Spinal cord (tissue), 10 donors: Measurements from ENCODE around the gene TEAD1. TPM values are rescaled to one million over a fixed set of nuclear protein-coding genes. Genes with fewer than 3 reads are reported as not detected.

Experiments used
- DNase-seq, 6 donors: peaks; one replicate each; pipeline versions ENCODE4 v3.0.0 to v3.0.0-alpha.2; 2013 to 2015; ENCODE audit warnings: low spot score in 6 of 6, low read depth in 4 of 6
- H3K27ac ChIP-seq: one replicate; pipeline ENCODE4 v1.5.1; 2013; ENCODE audit warnings: low read depth, low read length, control low read depth
- H3K27me3 ChIP-seq: one replicate; pipeline ENCODE4 v1.6.1; 2013; ENCODE audit warnings: low read length; ENCODE audit not compliant: control insufficient read depth, insufficient read depth
- H3K36me3 ChIP-seq: one replicate; pipeline ENCODE4 v1.6.1; 2013; ENCODE audit warnings: low read length; ENCODE audit not compliant: control insufficient read depth, insufficient read depth
- H3K4me1 ChIP-seq: one replicate; pipeline ENCODE4 v1.6.1; 2013; ENCODE audit warnings: low read length; ENCODE audit not compliant: control insufficient read depth, insufficient read depth
- H3K4me3 ChIP-seq: one replicate; pipeline ENCODE4 v1.5.1; 2013; ENCODE audit warnings: low read depth, low read length, control low read depth
- H3K9me3 ChIP-seq: one replicate; pipeline ENCODE4 v1.6.1; 2013; ENCODE audit warnings: low read length; ENCODE audit not compliant: control insufficient read depth, insufficient read depth
- WGBS: methylation state at CpG from one replicate; pipeline ENCODE4 v1.1.5; 2013; ENCODE audit warnings: missing lambda C conversion rate; ENCODE audit not compliant: insufficient coverage; 5-methylcytosine and 5-hydroxymethylcytosine counted together
- polyA plus RNA-seq, 2 donors: library from polyadenylated mRNA; unstranded; fragments of 120-200 nt; gene quantifications; one replicate each; pipeline ENCODE4 v1.2.1, GENCODE V29; 2013; ENCODE audit not compliant: insufficient read length in 2 of 2
- total RNA-seq, 2 donors: library from RNA; depleted of rRNA in 1 of 2; stranded (reverse); fragments of 120-200 nt in 1 of 2; fragments of >200 nt in 1 of 2; gene quantifications; one replicate each; pipeline versions ENCODE4 v1.2.3 to v1.2.4, GENCODE V29; 2013 to 2014
- donor health status: healthy.

Gene TEAD1
- total and polyA plus RNA-seq, 4 donors = 39.2 to 70.9 (median 58.7) TPM

DNA sequence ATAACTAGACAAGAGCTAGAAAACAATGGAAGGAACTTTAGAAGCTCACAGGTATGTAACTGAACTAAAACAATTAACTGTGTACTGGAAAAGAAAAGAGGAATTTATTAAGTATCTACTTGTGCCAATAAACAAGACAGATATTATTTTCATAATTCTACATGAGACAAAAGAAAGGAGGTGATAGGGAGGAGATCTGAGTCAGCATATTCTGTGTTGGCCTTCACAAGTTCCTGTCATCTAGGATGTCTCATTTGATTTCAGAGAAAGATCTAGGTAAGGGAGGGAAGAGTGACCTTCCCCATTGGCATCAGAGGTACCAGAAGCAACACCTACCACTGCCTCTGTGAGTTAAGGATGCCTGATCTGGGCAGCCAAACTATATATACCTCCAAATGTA lies 34.8 kb upstream of the TEAD1 start:
- Histone ChIP-seq H3K4me1 (no peaks in the 10 kb centered on the region), H3K4me3 (no peak overlapping the region), H3K36me3 (no peaks in the 10 kb centered on the region), H3K27me3 (no peaks in the 10 kb centered on the region), H3K9me3 (no peaks in the 10 kb centered on the region), H3K27ac (no peak overlapping the region)
- no peak for DNase-seq

DNA sequence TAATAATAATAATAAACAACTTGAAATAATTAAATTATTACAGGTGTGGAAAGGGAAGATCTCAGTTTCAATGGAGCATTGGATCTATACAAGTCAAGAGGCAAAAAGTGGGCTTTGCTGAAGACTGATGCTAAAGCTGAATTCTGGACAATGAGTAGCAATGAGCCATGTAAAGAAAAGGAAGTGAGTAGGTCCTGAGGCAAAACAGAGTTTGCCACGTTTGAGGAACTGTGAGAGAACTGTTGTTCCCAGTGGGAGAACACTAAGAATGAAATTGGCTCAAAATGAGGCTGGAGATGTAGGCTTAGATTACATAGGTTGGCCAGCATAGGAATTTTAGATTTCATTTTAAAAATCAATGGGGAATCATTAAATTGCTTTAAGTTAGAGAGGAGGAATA lies 33.9 kb upstream of the TEAD1 start:
- 43% methylated on average over 1 of the region's 1 CpG for WGBS
- DNase-seq = no peak

DNA sequence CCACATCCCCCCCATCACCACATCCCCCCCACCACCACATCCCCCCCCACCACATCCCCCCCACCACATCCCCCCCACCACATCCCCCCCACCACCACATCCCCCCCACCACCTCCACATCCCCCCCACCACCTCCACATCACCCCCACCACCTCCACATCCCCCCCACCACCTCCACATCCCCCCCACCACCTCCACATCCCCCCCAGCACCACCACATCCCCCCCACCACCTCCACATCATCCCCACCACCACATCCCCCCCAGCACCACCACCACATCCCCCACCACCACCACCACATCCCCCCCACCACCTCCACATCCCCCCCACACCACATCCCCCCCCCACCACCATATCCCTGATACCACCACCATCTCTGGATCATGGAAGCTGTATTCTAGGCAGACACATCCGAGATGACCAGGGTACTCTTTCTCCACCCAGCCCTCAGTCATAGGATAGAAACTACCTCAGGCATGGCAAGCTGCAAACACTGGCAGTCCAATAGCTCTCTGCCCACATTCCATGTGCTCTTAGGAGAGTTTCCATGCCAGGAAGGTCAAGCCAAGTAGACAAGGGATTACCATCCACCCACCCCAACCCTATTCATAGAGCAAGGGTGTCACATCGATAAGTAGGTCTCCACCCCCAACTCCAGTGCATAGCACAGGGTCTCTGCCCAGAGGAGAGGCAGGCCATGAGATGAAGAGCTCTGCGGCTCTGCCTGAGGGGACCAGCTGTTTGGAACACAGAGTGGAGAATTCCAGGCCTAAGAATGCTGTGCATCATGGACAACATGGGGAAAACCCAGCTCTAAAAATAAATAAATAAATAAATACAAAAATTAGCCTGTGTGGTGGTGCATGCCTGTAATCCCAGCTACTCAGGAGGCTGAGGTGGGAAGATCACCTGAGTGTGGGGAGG lies 33.0 kb upstream of the TEAD1 start:
- no peak for DNase-seq
- Histone ChIP-seq H3K4me3 (no peak overlapping the region), H3K27me3 (no peaks in the 10 kb centered on the region), H3K4me1 (no peaks in the 10 kb centered on the region), H3K27ac (no peak overlapping the region), H3K9me3 (no peaks in the 10 kb centered on the region), H3K36me3 (no peaks in the 10 kb centered on the region)
- WGBS = 86% methylated on average over 1 of the region's 3 CpGs

More for the DNA sequence above, 33.9 kb upstream of the TEAD1 start:
- Histone ChIP-seq H3K9me3 (no peaks in the 10 kb centered on the region), H3K4me1 (no peaks in the 10 kb centered on the region), H3K27me3 (no peaks in the 10 kb centered on the region), H3K36me3 (no peaks in the 10 kb centered on the region), H3K27ac (no peak overlapping the region), H3K4me3 (no peak overlapping the region)

DNA sequence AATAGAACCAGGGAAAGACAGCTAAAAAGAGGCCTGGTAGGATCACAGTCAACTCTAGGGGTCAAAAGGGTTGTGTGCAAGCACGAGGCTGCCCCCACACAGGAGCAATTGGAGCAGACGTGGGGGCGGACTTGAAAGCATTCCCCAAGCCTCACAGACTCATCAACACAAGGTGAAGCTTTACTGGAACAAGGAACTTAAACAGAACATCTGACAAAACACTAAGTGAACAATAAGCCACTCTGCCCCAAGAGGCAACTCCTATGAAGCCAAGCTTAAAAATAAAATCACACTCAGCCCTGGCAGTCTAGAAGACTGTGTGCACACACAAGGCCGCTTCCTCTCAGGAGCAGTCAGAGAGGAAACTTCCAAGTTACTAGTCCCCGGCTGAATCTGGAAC lies 32.2 kb upstream of the TEAD1 start:
- no peak overlapping the region for H3K27ac ChIP-seq

GRCh38 chr11:12642806-12643428 lies 31.3 kb upstream of the TEAD1 start:
- 100% methylated on average over 1 of the region's 6 CpGs for WGBS
- H3K9me3 ChIP-seq = no peaks in the 10 kb centered on the region
- no peak overlapping the region for H3K4me3 ChIP-seq
- no peaks in the 10 kb centered on the region for H3K4me1 ChIP-seq
- H3K27me3 ChIP-seq = no peaks in the 10 kb centered on the region
- no peak overlapping the region for H3K27ac ChIP-seq
- DNase-seq = no peak
- no peaks in the 10 kb centered on the region for H3K36me3 ChIP-seq

More for the DNA sequence above, 32.2 kb upstream of the TEAD1 start:
- no peak for DNase-seq
- H3K27me3 ChIP-seq = no peaks in the 10 kb centered on the region
- H3K4me3 ChIP-seq = no peak overlapping the region
- no peaks in the 10 kb centered on the region for H3K4me1 ChIP-seq
- no peaks in the 10 kb centered on the region for H3K36me3 ChIP-seq
- 61% methylated on average over 4 of the region's 5 CpGs for WGBS
- H3K9me3 ChIP-seq = no peaks in the 10 kb centered on the region

GRCh38 chr11:12646478-12646877 lies 27.7 kb upstream of the TEAD1 start:
- Histone ChIP-seq H3K36me3 (no peaks in the 10 kb centered on the region), H3K27ac (no peak overlapping the region), H3K9me3 (no peaks in the 10 kb centered on the region), H3K4me1 (no peaks in the 10 kb centered on the region), H3K27me3 (no peaks in the 10 kb centered on the region), H3K4me3 (no peak overlapping the region)
- no CpG with 5 or more reads among the region's 2 CpGs for WGBS
- no peak for DNase-seq

GRCh38 chr11:12653729-12654128 lies 20.5 kb upstream of the TEAD1 start:
- H3K27me3 ChIP-seq = no peaks in the 10 kb centered on the region
- H3K36me3 ChIP-seq = no peaks in the 10 kb centered on the region
- H3K9me3 ChIP-seq = peaks cover 4% of the 10 kb centered on the region
- H3K4me1 ChIP-seq = no peaks in the 10 kb centered on the region
- H3K4me3 ChIP-seq = no peak overlapping the region
- H3K27ac ChIP-seq = no peak overlapping the region
- WGBS = 83% methylated on average over 4 of the region's 7 CpGs
- no peak for DNase-seq

- no peaks in the 10 kb centered on the region for H3K4me1 ChIP-seq
- DNase-seq = no peak
- no peaks in the 10 kb centered on the region for H3K27me3 ChIP-seq
- no peak overlapping the region for H3K27ac ChIP-seq
- H3K9me3 ChIP-seq = peaks cover 4% of the 10 kb centered on the region
- H3K36me3 ChIP-seq = no peaks in the 10 kb centered on the region
- no peak overlapping the region for H3K4me3 ChIP-seq
Measured at GRCh38 chr11:12655842-12656241, 18.4 kb upstream of the TEAD1 start.

GRCh38 chr11:12657336-12657735 lies 16.9 kb upstream of the TEAD1 start:
- H3K27me3 ChIP-seq = no peaks in the 10 kb centered on the region
- no peak overlapping the region for H3K27ac ChIP-seq
- H3K9me3 ChIP-seq = peaks cover 4% of the 10 kb centered on the region
- no peak overlapping the region for H3K4me3 ChIP-seq
- no peaks in the 10 kb centered on the region for H3K36me3 ChIP-seq
- no peak for DNase-seq
- H3K4me1 ChIP-seq = no peaks in the 10 kb centered on the region
- WGBS = 90% methylated on average over 2 of the region's 3 CpGs

DNA sequence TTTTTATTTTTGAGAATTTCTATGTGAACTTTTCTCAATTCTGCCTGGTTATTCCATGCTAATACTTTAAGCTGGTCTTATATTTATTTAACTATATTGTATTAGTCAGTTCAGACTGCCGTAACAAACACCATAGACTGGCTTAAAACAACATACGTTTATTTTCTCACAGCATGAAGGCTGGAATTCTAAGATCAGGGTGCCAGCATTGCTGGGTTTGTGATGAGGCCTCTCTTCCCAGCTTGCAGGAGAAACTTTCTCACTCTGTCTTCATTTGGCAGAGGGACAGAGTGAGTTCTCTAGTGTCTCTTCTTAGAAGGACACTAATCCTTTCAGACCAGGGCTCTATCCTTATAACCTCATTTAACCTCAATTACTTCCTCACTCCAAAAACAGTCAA lies 16.2 kb upstream of the TEAD1 start:
- 80% methylated on average over 1 of the region's 2 CpGs for WGBS

More for the DNA sequence above, 16.2 kb upstream of the TEAD1 start:
- Histone ChIP-seq H3K9me3 (peaks cover 4% of the 10 kb centered on the region), H3K4me3 (no peak overlapping the region), H3K4me1 (no peaks in the 10 kb centered on the region), H3K27me3 (no peaks in the 10 kb centered on the region), H3K27ac (no peak overlapping the region), H3K36me3 (no peaks in the 10 kb centered on the region)
- DNase-seq = no peak
